Gastrocnemius medialis (tissue), 4 donors: ENCODE measurements around the gene PF4V1. TPM values are rescaled to one million over a fixed set of nuclear protein-coding genes. Genes with fewer than 3 reads are reported as not detected.

Experiments
- ATAC-seq, 2 donors: fragments of 150-250 bp; one replicate each; pipeline ENCODE4 v1.9.1; 2016
- DNase-seq, 2 donors: peaks; one replicate each; pipeline ENCODE4 v3.0.0-alpha.2; 2019
- H3K27ac ChIP-seq, 4 donors: fragments of 200-600 bp; sonication (generic); 1 replicate in 1 of 4; 2 replicates in 3 of 4; pipeline ENCODE4 v1.5.1; 2016 to 2018; ENCODE audit warnings: mild to moderate bottlenecking in 2 of 4, moderate library complexity in 1 of 4
- H3K27me3 ChIP-seq, 3 donors: fragments of 200-600 bp; sonication (generic) in 2 of 3; 1 replicate in 1 of 3; 2 replicates in 2 of 3; pipeline versions ENCODE4 v1.5.1 to v1.6.0; 2016 to 2019; ENCODE audit warnings: mild to moderate bottlenecking in 1 of 3, moderate library complexity in 1 of 3
- H3K36me3 ChIP-seq, 2 donors: fragments of 200-600 bp; sonication (generic) in 1 of 2; one replicate each; pipeline ENCODE4 v1.5.1; 2017 to 2018
- H3K4me1 ChIP-seq, 2 donors: fragments of 200-600 bp; sonication (generic) in 1 of 2; one replicate each; pipeline ENCODE4 v1.5.1; 2016 to 2017; ENCODE audit warnings: mild to moderate bottlenecking in 2 of 2
- H3K4me3 ChIP-seq, 4 donors: fragments of 200-600 bp; sonication (generic) in 3 of 4; 1 replicate in 1 of 4; 2 replicates in 3 of 4; pipeline ENCODE4 v1.5.1; 2016 to 2019; ENCODE audit warnings: mild to moderate bottlenecking in 2 of 4
- H3K9me3 ChIP-seq, 3 donors: fragments of 200-600 bp; sonication (generic) in 2 of 3; 1 replicate in 1 of 3; 2 replicates in 2 of 3; pipeline ENCODE4 v1.5.1; 2016 to 2019
- CTCF ChIP-seq, 5 experiments: fragments of 450-650 bp in 3 of 5; fragments of 200-600 bp in 2 of 5; sonication (generic) in 2 of 5; IDR thresholded peaks in 4 of 5; conservative IDR thresholded peaks in 1 of 5; 1 replicate in 4 of 5; 2 replicates in 1 of 5; pipeline ENCODE4 v1.5.1; 2016 to 2019; ENCODE audit warnings: antibody characterized with exemption in 5 of 5, mild to moderate bottlenecking in 3 of 5, moderate library complexity in 3 of 5
- POLR2A ChIP-seq, 2 donors: fragments of 450-650 bp; IDR thresholded peaks; one replicate each; pipeline ENCODE4 v1.6.1; 2017; ENCODE audit warnings: antibody characterized with exemption in 2 of 2, mild to moderate bottlenecking in 2 of 2, moderate library complexity in 2 of 2
- in situ Hi-C, 4 donors: fragments of 200-750 bp; cut with MboI; loops; one replicate each; pipeline versions ENCODE4 v1.15.0 to v1.8.0; 2017; ENCODE audit warnings: low sequenced_read_pairs in 4 of 4
- intact Hi-C: fragments of 100-400 bp; cut with DNase I; formaldehyde crosslinking; loops from one replicate; pipeline ENCODE4 v1.15.1; 2023; ENCODE audit warnings: low total_unique reads
- total RNA-seq, 4 donors: library from RNA; depleted of rRNA; stranded (reverse); fragments of >200 nt; gene quantifications; one replicate each; pipeline versions ENCODE4 v1.1.0 to v1.2.3, GENCODE V29; 2016

The PF4V1 gene
- total RNA-seq, 4 donors from 2014 or later, result not detected

GRCh38 chr4:73822812-73823504, 30.1 kb upstream of the PF4V1 start:
- intact Hi-C loops (no loop called here), in situ Hi-C loops (no loop called here)
- H3K9me3 ChIP-seq, result no peaks in the 10 kb centered on the region
- no peak overlapping the region for H3K4me3 ChIP-seq
- ATAC-seq (no peak), DNase-seq (no peak)
- TF ChIP-seq CTCF (IDR thresholded peaks at IDR 0.05 in 4 of 5, conservative IDR thresholded peaks at IDR 0.05 in 1 of 5) (no peak), POLR2A (IDR thresholded peaks at IDR 0.05) (no peak)
- H3K27me3 ChIP-seq, result no peaks in the 10 kb centered on the region
- no peak overlapping the region for H3K27ac ChIP-seq
- no peaks in the 10 kb centered on the region for H3K4me1 ChIP-seq
- no peaks in the 10 kb centered on the region for H3K36me3 ChIP-seq

GRCh38 chr4:73823760-73824159, 29.3 kb upstream of the PF4V1 start:
- in situ Hi-C loops (no loop called here), intact Hi-C loops (no loop called here)
- no peak overlapping the region for H3K27ac ChIP-seq
- ATAC-seq (no peak), DNase-seq (no peak)
- H3K36me3 ChIP-seq, result no peaks in the 10 kb centered on the region
- H3K4me3 ChIP-seq, result no peak overlapping the region
- H3K4me1 ChIP-seq, result no peaks in the 10 kb centered on the region
- no peak for TF ChIP-seq CTCF (IDR thresholded peaks at IDR 0.05 in 4 of 5, conservative IDR thresholded peaks at IDR 0.05 in 1 of 5)
- no peak for TF ChIP-seq POLR2A (IDR thresholded peaks at IDR 0.05)
- H3K9me3 ChIP-seq, result no peaks in the 10 kb centered on the region
- no peaks in the 10 kb centered on the region for H3K27me3 ChIP-seq

GRCh38 chr4:73828956-73829355, 24.1 kb upstream of the PF4V1 start:
- H3K27ac ChIP-seq, result no peak overlapping the region
- H3K27me3 ChIP-seq, result no peaks in the 10 kb centered on the region
- in situ Hi-C loops, result no loop called here
- TF ChIP-seq POLR2A (IDR thresholded peaks at IDR 0.05) (no peak), CTCF (IDR thresholded peaks at IDR 0.05 in 4 of 5, conservative IDR thresholded peaks at IDR 0.05 in 1 of 5) (no peak)
- DNase-seq, result no peak
- no peak for ATAC-seq
- H3K4me1 ChIP-seq, result no peaks in the 10 kb centered on the region
- no peaks in the 10 kb centered on the region for H3K9me3 ChIP-seq
- H3K4me3 ChIP-seq, result no peak overlapping the region
- H3K36me3 ChIP-seq, result no peaks in the 10 kb centered on the region
- intact Hi-C loops, result no loop called here

- Histone ChIP-seq H3K4me1 (no peaks in the 10 kb centered on the region), H3K27me3 (no peaks in the 10 kb centered on the region), H3K9me3 (no peaks in the 10 kb centered on the region), H3K27ac (no peak overlapping the region), H3K36me3 (no peaks in the 10 kb centered on the region), H3K4me3 (no peak overlapping the region)
- DNase-seq (no peak), ATAC-seq (no peak)
- intact Hi-C loops (loop anchor here (5.0 kb wide), 1 partner anchor 54 kb away; no protein-coding TSS in a partner anchor), in situ Hi-C loops (no loop called here)
- TF ChIP-seq POLR2A (IDR thresholded peaks at IDR 0.05), result no peak
- no peak for TF ChIP-seq CTCF (IDR thresholded peaks at IDR 0.05 in 4 of 5, conservative IDR thresholded peaks at IDR 0.05 in 1 of 5)
Measured at GRCh38 chr4:73831569-73831968, 21.5 kb upstream of the PF4V1 start.
